Colonic mucosa (tissue), 4 donors: ENCODE results near the gene CHAF1A. TPM values are rescaled to one million over a fixed set of nuclear protein-coding genes. Genes with fewer than 3 reads are reported as not detected.

ENCODE experiments used
- DNase-seq: peaks from one replicate; pipeline ENCODE4 v3.0.0-alpha.2; 2020
- H3K27ac ChIP-seq: fragments of 200-600 bp; one replicate; pipeline ENCODE4 v1.8.0; 2021
- H3K27me3 ChIP-seq: fragments of 200-600 bp; one replicate; pipeline ENCODE4 v1.8.0; 2021
- H3K36me3 ChIP-seq: fragments of 200-600 bp; one replicate; pipeline ENCODE4 v1.8.0; 2021
- H3K4me1 ChIP-seq: fragments of 200-600 bp; one replicate; pipeline ENCODE4 v1.8.0; 2021; ENCODE audit warnings: mild to moderate bottlenecking
- H3K4me3 ChIP-seq: fragments of 200-600 bp; one replicate; pipeline ENCODE4 v1.8.0; 2021
- H3K9ac ChIP-seq, 2 donors: one replicate each; pipeline ENCODE4 v1.7.0; 2013; ENCODE audit warnings: control low read depth in 2 of 2, low read depth in 2 of 2, low read length in 2 of 2
- H3K9me3 ChIP-seq: fragments of 200-600 bp; one replicate; pipeline ENCODE4 v1.8.0; 2021
- intact Hi-C: fragments of 100-400 bp; cut with DNase I; formaldehyde crosslinking; loops from one replicate; pipeline ENCODE4 v1.14.1; 2022
- total RNA-seq, 2 donors: library from RNA; stranded (reverse); fragmentation: NEBNext Ultra II Directional in 1 of 2; extraction: Animal tissue kit (Norgen Biotek cat#: 25700) in 1 of 2; gene quantifications; one replicate each; pipeline ENCODE4 v1.2.1, GENCODE V29; 2021
- TF ChIP-seq, protein P1 (sequence below): fragments of 200-600 bp; IDR thresholded peaks from one replicate; pipeline ENCODE4 v1.8.0; 2022; ENCODE audit warnings: antibody characterized with exemption, mild to moderate bottlenecking
- donor health status: healthy.
- donor health status: DM: no; HTN: no; CAD: no.
- donor health status: DM: no; HTN: no; CAD: no.

CHAF1A gene
- total RNA-seq, 2 donors from 2014 or later, result 15.6 to 53.2 TPM

- TF ChIP-seq, protein P1, sequence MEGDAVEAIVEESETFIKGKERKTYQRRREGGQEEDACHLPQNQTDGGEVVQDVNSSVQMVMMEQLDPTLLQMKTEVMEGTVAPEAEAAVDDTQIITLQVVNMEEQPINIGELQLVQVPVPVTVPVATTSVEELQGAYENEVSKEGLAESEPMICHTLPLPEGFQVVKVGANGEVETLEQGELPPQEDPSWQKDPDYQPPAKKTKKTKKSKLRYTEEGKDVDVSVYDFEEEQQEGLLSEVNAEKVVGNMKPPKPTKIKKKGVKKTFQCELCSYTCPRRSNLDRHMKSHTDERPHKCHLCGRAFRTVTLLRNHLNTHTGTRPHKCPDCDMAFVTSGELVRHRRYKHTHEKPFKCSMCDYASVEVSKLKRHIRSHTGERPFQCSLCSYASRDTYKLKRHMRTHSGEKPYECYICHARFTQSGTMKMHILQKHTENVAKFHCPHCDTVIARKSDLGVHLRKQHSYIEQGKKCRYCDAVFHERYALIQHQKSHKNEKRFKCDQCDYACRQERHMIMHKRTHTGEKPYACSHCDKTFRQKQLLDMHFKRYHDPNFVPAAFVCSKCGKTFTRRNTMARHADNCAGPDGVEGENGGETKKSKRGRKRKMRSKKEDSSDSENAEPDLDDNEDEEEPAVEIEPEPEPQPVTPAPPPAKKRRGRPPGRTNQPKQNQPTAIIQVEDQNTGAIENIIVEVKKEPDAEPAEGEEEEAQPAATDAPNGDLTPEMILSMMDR, result no peak
- intact Hi-C loops, result no loop called here
Observed at GRCh38 chr19:4361152-4362046, 41.0 kb upstream of the CHAF1A start.

DNA sequence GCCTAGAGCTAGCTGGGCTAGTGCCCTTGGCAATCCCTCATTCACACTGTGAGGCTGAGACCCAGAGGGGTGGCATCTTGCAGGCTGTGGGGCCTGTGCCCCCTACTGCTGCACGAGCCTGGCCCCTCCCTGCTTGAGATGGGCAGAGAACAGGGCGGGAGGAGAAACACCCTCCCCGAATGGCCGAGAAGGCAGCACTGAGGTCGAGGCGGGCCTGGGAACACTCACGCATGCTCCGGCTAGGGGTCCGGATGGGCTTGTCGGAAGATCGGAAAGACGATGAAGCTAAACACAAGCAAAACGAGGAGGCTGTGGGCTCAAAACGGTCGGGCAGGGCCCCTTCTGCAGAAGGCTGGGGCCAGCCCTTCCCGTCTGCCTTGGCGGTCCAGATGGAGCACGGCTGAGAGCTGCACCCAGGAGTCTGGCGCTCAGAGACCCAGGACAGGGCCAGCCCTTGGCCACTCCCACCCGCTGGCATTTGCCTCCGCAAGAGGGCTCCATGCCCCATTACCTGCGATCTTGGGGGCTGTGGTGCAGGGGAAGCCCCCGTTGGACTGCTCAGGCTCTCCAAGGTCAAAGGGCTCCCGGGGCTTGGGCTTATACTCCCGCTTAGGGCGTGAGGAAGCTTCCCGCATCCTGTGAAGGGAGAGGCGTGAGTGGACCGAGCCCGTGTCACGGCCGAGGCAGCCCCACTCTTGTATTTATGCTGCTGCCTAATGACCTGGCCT lies 40.2 kb upstream of the CHAF1A start:
- Histone ChIP-seq H3K4me3 (no peak overlapping the region), H3K9ac (no peak overlapping the region), H3K27ac (no peak overlapping the region), H3K9me3 (no peaks in the 10 kb centered on the region), H3K36me3 (peaks cover 15% of the 10 kb centered on the region), H3K4me1 (no peaks in the 10 kb centered on the region), H3K27me3 (no peaks in the 10 kb centered on the region)
- DNase-seq, result no peak
- intact Hi-C loops, result no loop called here
- TF ChIP-seq, protein P1, result no peak

More at GRCh38 chr19:4361152-4362046, 41.0 kb upstream of the CHAF1A start:
- Histone ChIP-seq H3K27me3 (no peaks in the 10 kb centered on the region), H3K4me3 (no peak overlapping the region), H3K36me3 (peaks cover 15% of the 10 kb centered on the region), H3K9ac (no peak overlapping the region), H3K27ac (no peak overlapping the region), H3K9me3 (no peaks in the 10 kb centered on the region), H3K4me1 (no peaks in the 10 kb centered on the region)
- no peak for DNase-seq

DNA sequence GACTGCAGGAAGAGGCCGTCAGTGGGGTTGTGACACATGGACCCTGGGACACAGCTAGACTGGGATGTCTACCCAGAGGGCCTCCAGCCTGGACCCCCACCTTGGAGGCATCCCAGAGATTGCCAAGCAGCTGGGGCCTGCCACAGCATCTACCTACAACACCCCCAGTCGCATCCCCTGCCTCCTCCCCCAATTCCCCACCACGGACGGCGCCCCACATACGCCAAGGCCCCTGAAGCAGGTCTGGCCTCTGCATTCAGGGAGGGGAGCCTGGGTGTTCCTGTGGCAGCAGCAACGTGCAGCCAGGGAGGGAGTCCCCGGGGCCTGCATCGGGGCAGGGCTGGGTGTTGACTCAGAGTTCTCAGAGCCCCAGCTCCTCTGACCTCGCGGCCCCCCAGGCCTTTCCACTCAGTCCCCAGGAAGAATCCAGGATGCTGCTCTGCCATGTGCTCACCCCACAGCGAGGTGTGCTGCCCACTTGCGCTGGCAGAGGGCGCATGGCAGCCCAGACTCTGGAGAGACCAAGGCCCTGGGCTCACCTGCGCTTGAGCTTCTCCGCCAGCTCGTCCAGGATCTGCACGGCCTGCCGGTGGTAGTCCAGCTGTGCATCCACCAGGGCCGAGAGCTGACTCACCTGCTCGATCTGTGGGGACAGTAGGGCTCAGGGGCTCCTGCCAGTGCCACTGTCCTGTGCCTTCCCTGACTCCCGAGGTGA lies 39.5 kb upstream of the CHAF1A start:
- H3K27me3 ChIP-seq, result no peaks in the 10 kb centered on the region
- no peaks in the 10 kb centered on the region for H3K9me3 ChIP-seq
- H3K4me3 ChIP-seq, result no peak overlapping the region
- intact Hi-C loops, result no loop called here
- H3K36me3 ChIP-seq, result peaks cover 15% of the 10 kb centered on the region
- no peak overlapping the region for H3K27ac ChIP-seq
- TF ChIP-seq, protein P1, result no peak
- H3K4me1 ChIP-seq, result no peaks in the 10 kb centered on the region
- no peak overlapping the region for H3K9ac ChIP-seq
- DNase-seq, result no peak

DNA sequence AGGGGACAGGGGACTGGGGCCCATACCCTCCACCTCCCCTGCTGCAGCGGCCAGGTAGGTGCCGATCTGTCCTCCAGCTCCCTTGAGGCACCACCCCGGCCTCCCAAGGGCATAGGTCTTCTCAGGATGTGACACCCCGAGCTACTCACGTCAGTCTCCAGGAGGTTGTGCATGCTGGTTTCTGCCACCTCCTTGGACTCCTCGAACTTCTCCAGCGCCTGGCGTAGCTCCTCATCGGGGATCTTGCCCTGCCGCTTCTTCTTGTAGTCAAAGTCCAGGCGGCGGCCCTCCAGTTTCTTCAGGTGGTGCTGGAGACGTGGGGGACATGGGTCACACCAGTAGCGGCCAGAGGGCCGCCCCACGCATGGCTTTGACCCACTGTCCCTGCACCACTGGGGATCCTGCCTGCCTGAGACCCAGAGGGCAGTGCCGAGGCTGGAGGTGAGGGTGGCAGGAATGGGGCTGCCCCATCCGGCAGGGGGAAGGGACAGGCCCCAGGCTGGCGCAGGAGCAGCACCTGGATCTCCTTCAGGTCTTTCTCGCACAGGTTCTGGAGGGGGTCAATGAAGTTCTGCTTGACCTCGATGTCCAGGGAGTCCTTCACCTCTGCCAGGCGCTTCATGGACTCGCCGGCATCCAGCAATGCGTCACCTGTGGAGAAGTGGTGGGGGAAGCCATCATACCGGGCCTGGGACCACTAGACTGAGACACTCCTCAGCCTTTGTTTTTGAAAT lies 38.7 kb upstream of the CHAF1A start:
- Histone ChIP-seq H3K27ac (no peak overlapping the region), H3K4me1 (peaks cover 5% of the 10 kb centered on the region), H3K4me3 (no peak overlapping the region), H3K27me3 (no peaks in the 10 kb centered on the region), H3K9me3 (no peaks in the 10 kb centered on the region), H3K36me3 (peaks cover 15% of the 10 kb centered on the region), H3K9ac (no peak overlapping the region)
- DNase-seq, result no peak
- intact Hi-C loops, result no loop called here
- TF ChIP-seq, protein P1, result no peak

DNA sequence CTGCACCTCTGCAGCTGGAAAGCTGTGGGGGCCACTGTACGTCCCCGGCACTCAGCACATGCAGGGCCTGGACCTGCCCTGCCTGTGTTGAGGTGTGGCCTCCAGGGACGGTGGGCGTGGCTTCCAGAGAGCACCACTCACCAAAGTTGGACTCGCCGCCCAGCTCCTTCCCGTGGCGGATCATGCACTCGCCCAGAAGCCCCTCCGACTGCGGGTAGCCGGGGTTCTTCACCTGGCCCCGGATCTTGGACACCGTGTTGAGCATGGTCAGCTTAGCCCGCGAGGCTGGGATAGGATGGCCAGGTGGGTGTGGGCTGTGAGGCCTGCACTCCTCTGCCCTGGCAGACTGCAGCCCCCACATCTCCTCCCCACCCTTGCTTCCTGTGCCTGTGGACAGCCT lies 37.1 kb upstream of the CHAF1A start:
- no peaks in the 10 kb centered on the region for H3K9me3 ChIP-seq
- H3K36me3 ChIP-seq, result peaks cover 5% of the 10 kb centered on the region
- intact Hi-C loops, result no loop called here
- TF ChIP-seq, protein P1, result no peak
- peaks cover 18% of the 10 kb centered on the region for H3K4me1 ChIP-seq
- H3K27ac ChIP-seq, result no peak overlapping the region
- peak overlapping the region in 1 of 2 donors; percentile 12 for H3K9ac ChIP-seq
- no peak overlapping the region for H3K4me3 ChIP-seq
- peak; percentile 57 for DNase-seq
- no peaks in the 10 kb centered on the region for H3K27me3 ChIP-seq
